GM12891 (cell line): ENCODE results near the gene BICD2.

Source experiments
- PAX5 ChIP-seq: IDR thresholded peaks from 2 replicates; pipeline ENCODE4 v1.6.1; 2011; ENCODE audit warnings: low read length, moderate library complexity, mild to moderate bottlenecking; ENCODE audit not compliant: insufficient read depth, severe bottlenecking
- POLR2A ChIP-seq: IDR thresholded peaks from 2 replicates; pipeline ENCODE4 v1.6.1; 2011; ENCODE audit warnings: low read depth, low read length, control low read depth
- POLR2AphosphoS5 ChIP-seq: IDR thresholded peaks from 2 replicates; pipeline ENCODE4 v1.6.1; 2011; ENCODE audit warnings: low read depth, low read length, control low read depth
- POU2F2 ChIP-seq: IDR thresholded peaks from 2 replicates; pipeline ENCODE4 v1.6.1; 2011; ENCODE audit warnings: low read depth, mild to moderate bottlenecking, control low read depth, low read length, moderate library complexity
- SPI1 ChIP-seq: IDR thresholded peaks from 2 replicates; pipeline ENCODE4 v1.6.1; 2011; ENCODE audit warnings: low read depth, low read length, control low read depth
- TAF1 ChIP-seq: IDR thresholded peaks from 2 replicates; pipeline ENCODE4 v1.6.1; 2011; ENCODE audit warnings: low read depth, low read length, control low read depth

DNA sequence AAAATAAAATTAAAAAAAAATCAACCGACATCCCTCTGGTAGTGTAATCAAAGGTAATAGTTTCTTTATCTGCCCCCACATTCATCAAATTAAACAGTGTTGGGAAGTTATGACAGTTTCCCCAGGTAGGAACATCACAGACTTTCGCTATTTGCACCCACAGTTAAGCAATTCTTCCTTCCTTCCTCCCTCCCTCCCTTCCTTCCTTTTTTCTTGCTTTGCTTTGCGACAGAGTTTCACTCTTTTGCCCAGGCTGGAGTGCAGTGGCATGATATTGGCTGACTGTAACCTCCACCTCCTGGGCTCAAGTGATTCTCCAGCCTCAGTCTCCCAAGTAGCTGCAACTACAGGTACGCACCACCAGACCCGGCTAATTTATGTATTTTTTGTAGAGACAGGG, 10.8 kb upstream of the BICD2 start:
- TF ChIP-seq POLR2AphosphoS5: no peak
- no peak for TF ChIP-seq TAF1
- TF ChIP-seq POLR2A: no peak
- TF ChIP-seq POU2F2: no peak
- TF ChIP-seq SPI1: no peak
- no peak for TF ChIP-seq PAX5
